CD1c-positive myeloid dendritic cell (primary cell): ENCODE measurements around the gene SAP30BP.

Experiments
- DNase-seq: peaks from one replicate; pipeline ENCODE4 v3.0.0-alpha.2; 2016; ENCODE audit errors: extremely low spot score

Gene SAP30BP

DNA sequence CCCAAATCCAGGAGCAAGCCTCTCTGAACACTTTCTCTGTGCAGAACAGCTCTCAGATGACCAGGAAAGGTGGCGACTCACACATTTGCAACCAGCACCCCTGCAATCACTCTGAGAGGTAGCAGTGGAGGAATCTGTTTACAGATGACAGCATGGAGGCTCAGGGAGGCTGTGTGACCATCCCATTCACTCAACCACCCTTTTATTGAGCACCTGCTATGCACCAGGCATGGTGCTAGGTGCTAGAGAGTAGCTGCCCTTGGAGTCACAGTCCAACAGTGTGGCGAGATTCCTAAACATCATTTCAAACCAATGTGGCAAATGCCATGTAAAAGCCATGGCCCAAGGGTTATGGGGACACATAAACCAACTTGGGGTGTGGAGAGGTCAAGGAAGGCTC, 52.6 kb downstream of the SAP30BP start:
- DNase-seq = no peak

DNA sequence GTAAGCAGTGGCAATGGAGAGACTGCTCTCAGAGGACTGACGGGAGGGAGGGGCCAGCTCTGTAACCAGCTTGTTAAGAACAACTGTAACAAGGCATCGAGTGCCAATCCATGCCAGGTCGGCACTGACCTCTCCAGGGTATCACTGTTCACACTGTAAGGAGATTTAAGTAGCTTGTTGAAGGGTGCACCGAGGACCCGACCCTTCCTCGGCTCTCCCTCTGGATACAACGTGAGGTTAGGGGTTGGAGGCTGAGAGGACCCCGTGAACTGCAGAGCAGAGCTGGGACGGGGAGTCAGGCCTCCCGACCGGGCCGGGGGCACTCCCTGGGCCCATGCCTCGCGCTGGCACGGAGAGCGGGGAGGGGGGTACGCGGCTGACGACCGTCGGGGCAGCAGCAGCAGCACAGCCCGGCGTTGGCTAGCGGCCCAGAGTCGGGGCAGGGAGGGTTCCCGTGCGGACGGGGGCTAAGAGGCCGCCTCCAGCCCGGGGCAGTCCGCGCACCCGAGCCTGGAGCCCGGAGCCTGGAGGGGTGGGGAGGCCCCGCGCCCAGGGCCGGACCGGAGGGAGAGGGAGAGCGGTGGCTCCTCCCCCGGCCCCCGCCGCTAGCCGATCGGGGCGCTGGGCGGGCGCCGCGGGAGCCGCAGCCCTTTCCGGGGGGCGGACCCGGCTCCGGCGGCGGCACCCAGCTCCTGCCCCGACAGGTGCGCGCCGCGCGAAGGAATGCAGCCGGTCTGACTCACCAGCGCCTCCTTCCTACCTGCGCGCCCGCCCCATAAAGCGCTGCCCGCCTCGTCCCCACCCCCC, 53.7 kb downstream of the SAP30BP start, which contains the start of gene ITGB4:
Gene ITGB4, plus strand, starts transcription at position 804 of the 807 bp plus-strand sequence. CDS start 3,245 bp downstream, outside the sequence.
- DNase-seq = peak; percentile 40

- no peak for DNase-seq
Observed at GRCh38 chr17:75721463-75722011, 54.4 kb downstream of the SAP30BP start.

- DNase-seq = no peak
Observed at GRCh38 chr17:75722076-75722475, 54.9 kb downstream of the SAP30BP start.

GRCh38 chr17:75722542-75723095, 55.5 kb downstream of the SAP30BP start:
- no peak for DNase-seq

DNA sequence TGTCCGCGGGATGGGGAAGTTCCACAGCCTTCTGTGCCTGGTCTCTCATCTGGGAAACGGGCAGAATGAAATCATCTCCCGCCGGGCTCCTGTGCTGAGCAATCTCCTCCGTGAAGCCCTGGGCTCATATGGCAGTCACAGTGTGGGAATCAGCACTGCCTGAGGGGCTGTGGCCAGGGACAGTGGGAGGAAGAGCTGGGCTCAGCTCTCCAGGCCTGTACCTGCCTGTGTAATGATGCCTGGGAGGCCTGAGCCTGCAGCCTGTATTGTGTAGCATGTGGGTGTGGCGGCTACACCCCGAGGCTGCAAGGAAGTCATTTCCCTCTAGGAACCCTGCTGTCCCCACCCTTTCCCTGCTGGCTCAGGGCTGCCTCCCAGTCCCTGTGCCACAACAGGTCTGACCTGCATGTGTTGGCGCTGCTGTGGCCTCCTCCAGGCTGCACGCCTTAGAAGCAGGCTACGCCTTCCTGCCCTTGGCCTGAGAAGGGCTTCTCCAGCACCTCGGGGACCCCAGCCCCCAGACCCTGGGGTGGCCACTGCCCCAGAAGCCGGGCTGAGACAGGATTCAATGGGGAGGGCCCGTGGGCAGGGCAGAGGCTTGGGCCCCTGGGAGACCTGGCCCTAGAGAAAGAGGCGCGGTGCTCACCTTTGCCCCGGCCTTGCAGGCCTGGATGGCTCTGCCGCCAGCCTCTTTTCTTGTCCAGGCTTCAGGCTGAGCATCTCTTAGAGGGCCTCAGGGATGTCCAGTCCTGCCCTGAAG, 56.2 kb downstream of the SAP30BP start:
- DNase-seq = no peak

DNA sequence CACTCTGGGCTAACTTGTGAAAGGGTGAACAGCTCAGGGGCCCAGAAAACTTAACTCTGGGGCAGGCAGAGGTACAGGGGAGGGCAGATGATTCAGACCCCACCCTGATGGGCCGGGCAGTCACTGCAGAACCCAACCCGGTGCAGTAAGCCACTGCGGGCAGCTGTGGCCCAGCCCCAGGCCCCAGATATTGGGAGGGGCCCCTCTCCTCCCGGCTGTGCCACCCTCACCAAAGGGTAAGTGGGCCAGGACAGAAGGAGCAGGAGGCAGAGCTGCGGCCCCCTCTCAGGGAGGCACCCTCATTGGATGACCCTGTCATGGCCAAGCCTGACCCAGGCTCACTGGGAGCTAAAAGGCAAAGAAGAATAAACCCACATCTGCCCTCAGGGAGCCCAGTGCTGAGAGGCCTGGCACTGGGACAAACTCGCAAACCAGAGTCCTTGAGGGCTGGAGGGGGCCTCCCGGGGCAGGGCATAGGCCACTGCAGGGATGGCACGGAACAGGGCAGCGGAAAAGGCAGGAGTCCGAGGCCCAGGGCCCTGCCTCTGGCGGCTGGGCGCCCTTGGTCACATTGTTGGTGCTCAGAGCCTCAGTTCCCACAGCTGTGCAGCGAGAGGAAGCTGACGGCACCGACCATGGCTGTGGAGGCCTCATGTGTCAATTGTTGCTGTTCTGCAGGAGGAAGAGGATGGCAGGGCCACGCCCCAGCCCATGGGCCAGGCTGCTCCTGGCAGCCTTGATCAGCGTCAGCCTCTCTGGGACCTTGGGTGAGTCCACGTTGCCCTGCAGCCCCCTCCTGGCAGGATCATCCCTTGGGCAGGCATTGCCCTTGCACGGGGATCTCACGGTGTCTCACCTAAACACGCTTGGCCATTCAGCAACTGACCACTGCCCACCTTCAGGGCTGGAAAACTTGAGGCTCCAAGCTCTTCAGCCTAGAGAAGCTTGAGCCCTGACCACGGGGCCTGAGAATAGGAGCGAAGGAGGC, 57.2 kb downstream of the SAP30BP start:
- DNase-seq = no peak

DNA sequence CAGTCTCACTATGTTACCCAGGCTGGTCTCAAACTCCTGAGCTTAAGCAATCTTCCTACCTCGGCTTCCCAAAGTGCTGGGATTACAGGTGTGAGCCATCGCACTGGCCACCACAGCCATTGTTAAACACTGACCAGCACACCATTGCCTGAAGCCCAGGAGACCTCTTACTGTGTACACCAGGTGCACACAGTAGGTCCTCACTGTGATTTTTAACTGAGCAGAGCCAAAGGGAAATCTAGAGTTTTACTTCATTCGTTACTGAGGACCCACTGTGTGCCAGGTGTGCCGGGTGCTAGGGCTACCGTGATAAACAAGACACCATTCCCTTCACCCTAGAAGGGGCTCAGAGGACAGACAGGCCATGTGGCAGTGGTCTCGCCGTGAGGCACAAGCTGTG, 58.4 kb downstream of the SAP30BP start:
- DNase-seq = no peak

GRCh38 chr17:75727391-75727790, 60.3 kb downstream of the SAP30BP start:
- DNase-seq = no peak

- DNase-seq = no peak
Observed at GRCh38 chr17:75729351-75729750, 62.2 kb downstream of the SAP30BP start.

GRCh38 chr17:75730065-75730464, 62.9 kb downstream of the SAP30BP start:
- DNase-seq = no peak

DNA sequence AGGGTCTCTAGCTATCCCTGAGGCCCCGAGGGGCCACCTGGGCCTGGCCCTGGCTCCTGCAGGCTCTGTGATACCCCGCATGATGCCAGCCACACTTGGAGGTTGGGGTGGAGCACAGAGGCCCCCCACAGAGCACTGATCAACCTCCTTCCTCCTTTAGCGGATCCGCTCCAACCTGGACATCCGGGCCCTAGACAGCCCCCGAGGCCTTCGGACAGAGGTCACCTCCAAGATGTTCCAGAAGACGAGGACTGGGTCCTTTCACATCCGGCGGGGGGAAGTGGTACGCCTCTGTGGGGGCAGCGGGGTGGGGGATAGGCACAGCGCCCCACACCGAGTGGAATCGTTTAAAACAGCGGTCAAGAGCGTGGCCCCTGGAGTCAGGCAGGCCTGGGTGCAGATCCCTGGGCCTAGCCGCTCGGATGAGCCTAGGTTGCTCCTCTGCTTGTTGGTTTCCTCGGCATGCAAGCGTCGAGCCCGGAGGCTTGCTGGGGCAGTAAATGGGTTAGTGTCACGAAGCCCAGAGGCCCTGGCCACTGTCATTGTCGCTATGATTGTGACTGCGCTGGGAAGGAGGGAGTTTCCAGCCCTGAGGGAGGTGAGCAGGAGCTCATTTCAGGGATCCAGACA, 64.1 kb downstream of the SAP30BP start:
- DNase-seq = no peak

GRCh38 chr17:75731716-75732498, 64.8 kb downstream of the SAP30BP start:
- DNase-seq = no peak

- no peak for DNase-seq
Observed at GRCh38 chr17:75733471-75733870, 66.3 kb downstream of the SAP30BP start.

GRCh38 chr17:75734674-75735294, 67.6 kb downstream of the SAP30BP start:
- no peak for DNase-seq

GRCh38 chr17:75736173-75736835, 69.2 kb downstream of the SAP30BP start:
- no peak for DNase-seq

- DNase-seq = no peak
Observed at GRCh38 chr17:75737133-75737962, 70.2 kb downstream of the SAP30BP start.

GRCh38 chr17:75738218-75738802, 71.2 kb downstream of the SAP30BP start:
- peak; percentile 83 for DNase-seq
